RWPE2 (cell line): ENCODE measurements around the gene C1orf174.
A peak's percentile ranks its signal among the peaks of the same experiment; 100 is the strongest.

Experiments used
- ATAC-seq: fragments of 200-7000 bp; cut with Tn5 transposase; 3 replicates; pipeline ENCODE4 v1.9.1; 2021; ENCODE audit warnings: low read depth
- DNase-seq: peaks from one replicate; pipeline ENCODE4 v3.0.0-alpha.2; 2020; ENCODE audit warnings: low spot score
- H3K27ac ChIP-seq: fragments of 450-650 bp; 2 replicates; pipeline ENCODE4 v1.5.1; 2017; ENCODE audit warnings: mild to moderate bottlenecking; ENCODE audit not compliant: poor library complexity, severe bottlenecking
- H3K27me3 ChIP-seq: fragments of 250-450 bp; sonication (Bioruptor Pico); 2 replicates; pipeline ENCODE4 v1.5.1; 2021; ENCODE audit warnings: mild to moderate bottlenecking, moderate library complexity; ENCODE audit not compliant: insufficient read depth, poor library complexity, severe bottlenecking
- H3K36me3 ChIP-seq: fragments of 250-450 bp; sonication (Bioruptor Pico); 2 replicates; pipeline ENCODE4 v1.5.1; 2020; ENCODE audit warnings: low read depth, mild to moderate bottlenecking, moderate library complexity
- H3K4me1 ChIP-seq: fragments of 250-450 bp; sonication (Bioruptor Pico); 2 replicates; pipeline ENCODE4 v1.5.1; 2021; ENCODE audit warnings: mild to moderate bottlenecking, moderate library complexity; ENCODE audit not compliant: insufficient read depth, poor library complexity, severe bottlenecking
- H3K4me3 ChIP-seq: fragments of 250-450 bp; sonication (Bioruptor Pico); 2 replicates; pipeline ENCODE4 v1.5.1; 2021; ENCODE audit warnings: mild to moderate bottlenecking, moderate library complexity; ENCODE audit not compliant: severe bottlenecking
- H3K9me3 ChIP-seq: fragments of 250-450 bp; sonication (Bioruptor Pico); 2 replicates; pipeline ENCODE4 v1.5.1; 2021; ENCODE audit warnings: mild to moderate bottlenecking, moderate library complexity; ENCODE audit not compliant: severe bottlenecking
- TF ChIP-seq, protein P1 (sequence below): fragments of 450-650 bp; IDR thresholded peaks from one replicate; pipeline ENCODE4 v1.5.1; 2017; ENCODE audit warnings: mild to moderate bottlenecking, moderate library complexity; ENCODE audit not compliant: poor library complexity, severe bottlenecking

Gene C1orf174

DNA sequence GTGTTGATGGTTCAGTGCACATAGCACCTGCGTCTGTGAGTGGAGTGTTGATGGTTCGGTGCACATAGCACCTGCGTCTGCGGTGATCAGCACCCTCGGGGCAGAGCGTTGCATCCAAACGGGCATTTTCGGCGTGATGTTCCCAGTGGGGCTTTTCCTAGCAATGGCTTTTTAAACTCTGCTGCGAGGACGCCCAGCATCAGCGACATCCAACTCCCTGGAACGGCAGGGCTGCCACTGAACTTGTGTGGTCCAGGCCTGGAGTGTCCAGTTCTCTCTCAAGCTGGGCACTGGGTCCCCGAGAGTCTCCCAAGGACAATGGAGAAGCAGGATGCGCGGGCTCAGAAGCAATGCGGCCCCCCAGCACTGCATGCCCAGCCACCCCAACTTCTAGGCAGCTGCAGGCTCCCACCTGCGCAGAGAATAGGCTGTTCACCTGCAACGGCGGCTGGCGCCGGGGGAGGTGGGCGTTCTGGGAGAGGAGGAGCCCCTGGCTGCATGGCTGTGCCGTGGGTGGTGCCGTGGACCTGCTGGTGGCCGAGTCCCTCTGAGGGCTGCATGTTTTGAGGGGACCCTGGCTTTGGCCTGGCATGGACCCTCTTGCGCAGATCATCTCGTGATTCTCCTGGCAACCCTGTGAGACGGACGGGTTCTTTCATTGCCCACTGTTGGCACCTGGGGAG, 10.1 kb upstream of the C1orf174 start:
- no peak for ATAC-seq
- peak; percentile 47 for DNase-seq
- TF ChIP-seq, protein P1, sequence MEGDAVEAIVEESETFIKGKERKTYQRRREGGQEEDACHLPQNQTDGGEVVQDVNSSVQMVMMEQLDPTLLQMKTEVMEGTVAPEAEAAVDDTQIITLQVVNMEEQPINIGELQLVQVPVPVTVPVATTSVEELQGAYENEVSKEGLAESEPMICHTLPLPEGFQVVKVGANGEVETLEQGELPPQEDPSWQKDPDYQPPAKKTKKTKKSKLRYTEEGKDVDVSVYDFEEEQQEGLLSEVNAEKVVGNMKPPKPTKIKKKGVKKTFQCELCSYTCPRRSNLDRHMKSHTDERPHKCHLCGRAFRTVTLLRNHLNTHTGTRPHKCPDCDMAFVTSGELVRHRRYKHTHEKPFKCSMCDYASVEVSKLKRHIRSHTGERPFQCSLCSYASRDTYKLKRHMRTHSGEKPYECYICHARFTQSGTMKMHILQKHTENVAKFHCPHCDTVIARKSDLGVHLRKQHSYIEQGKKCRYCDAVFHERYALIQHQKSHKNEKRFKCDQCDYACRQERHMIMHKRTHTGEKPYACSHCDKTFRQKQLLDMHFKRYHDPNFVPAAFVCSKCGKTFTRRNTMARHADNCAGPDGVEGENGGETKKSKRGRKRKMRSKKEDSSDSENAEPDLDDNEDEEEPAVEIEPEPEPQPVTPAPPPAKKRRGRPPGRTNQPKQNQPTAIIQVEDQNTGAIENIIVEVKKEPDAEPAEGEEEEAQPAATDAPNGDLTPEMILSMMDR, result no peak

DNA sequence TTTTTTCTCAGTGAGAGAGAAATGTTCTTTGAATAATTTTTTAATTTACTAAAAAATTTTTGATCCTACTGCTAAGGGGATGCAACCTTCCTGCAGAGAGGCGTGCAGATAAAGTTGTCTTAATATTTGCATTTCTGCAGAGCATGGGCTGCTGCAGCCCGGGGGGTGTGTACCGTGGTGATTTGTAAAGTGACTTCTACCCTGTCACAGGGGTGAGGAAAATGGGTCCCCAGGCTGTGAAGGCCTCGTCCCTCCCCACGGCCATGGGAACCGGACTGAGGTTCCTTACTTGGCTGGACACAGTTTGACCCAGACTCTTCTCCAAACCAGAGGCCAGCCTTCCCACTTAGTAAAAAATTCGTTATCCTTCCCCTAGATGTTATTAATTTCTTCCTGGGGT, 9.5 kb upstream of the C1orf174 start:
- no peaks in the 10 kb centered on the region for H3K27me3 ChIP-seq
- no peak overlapping the region for H3K27ac ChIP-seq
- TF ChIP-seq, protein P1, result no peak
- H3K4me3 ChIP-seq, result no peak overlapping the region
- no peaks in the 10 kb centered on the region for H3K9me3 ChIP-seq
- H3K4me1 ChIP-seq, result no peaks in the 10 kb centered on the region
- no peaks in the 10 kb centered on the region for H3K36me3 ChIP-seq
- ATAC-seq (no peak), DNase-seq (peak; percentile 20)

More for the DNA sequence above, 10.1 kb upstream of the C1orf174 start:
- H3K27me3 ChIP-seq, result no peaks in the 10 kb centered on the region
- no peak overlapping the region for H3K27ac ChIP-seq
- no peaks in the 10 kb centered on the region for H3K4me1 ChIP-seq
- H3K4me3 ChIP-seq, result no peak overlapping the region
- no peaks in the 10 kb centered on the region for H3K36me3 ChIP-seq
- H3K9me3 ChIP-seq, result no peaks in the 10 kb centered on the region

DNA sequence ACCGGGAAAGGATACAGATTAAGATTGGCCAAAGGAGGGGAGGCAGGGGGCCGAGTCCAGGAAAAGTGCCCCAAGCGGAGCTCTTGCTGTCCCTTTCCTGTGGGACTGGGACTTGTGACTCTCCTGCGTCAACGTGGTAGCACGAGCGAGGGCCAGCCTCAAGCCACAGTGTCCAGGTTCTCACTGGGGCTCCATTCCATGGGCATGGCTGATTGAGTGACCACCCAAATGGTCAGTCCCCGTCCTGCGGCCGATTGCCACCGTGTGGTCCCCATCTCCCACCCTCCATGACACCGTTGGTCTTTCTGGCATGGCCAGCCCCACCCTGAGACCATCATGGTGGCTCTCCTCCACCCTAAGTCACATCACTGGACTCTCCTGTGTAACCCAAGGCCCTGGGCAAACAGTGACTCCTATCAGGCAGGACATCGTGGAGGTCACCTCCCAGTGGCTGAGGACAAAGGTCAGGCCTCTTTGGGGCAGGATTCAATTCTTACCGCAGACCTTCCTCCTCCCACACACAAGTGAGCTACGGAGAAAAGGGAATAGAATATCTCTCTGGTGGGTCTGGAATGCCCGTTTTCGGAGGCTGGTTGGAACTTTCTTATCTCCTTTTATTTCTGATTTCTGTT, 8.9 kb upstream of the C1orf174 start:
- Histone ChIP-seq H3K4me1 (no peaks in the 10 kb centered on the region), H3K4me3 (no peak overlapping the region), H3K27me3 (no peaks in the 10 kb centered on the region), H3K36me3 (no peaks in the 10 kb centered on the region), H3K27ac (no peak overlapping the region), H3K9me3 (no peaks in the 10 kb centered on the region)
- DNase-seq, result peak; percentile 28
- ATAC-seq, result no peak
- TF ChIP-seq, protein P1, result no peak

DNA sequence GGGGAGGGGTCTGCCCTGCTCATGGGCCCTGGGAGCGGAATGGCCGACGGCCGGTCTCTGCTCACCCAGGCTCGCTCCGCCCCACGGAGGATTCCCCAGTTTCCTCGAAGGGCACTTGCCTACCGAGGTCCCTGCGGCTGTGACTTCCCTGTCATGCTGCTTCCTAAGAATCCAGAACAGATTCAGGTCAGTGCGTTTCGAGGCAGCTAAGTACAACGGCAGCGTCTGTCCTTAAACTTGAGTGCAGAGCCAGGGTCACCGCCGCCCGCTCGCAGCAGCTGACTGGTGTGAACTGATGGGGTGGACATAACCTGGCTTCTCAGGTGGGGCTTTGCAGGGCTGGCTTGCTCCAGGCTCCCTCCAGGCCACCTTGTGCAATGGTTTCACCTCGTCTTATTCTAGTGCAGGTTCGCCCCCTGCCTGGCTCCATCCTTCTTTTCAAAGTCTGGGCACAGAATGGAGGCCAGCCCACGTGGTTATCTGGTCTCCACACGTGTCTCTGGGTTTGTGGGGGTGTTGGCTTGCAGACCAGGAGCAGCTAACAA, 7.6 kb upstream of the C1orf174 start:
- DNase-seq (peak; percentile 42), ATAC-seq (no peak)
- TF ChIP-seq, protein P1, result no peak
- H3K4me3 ChIP-seq, result no peak overlapping the region
- H3K4me1 ChIP-seq, result no peaks in the 10 kb centered on the region
- no peaks in the 10 kb centered on the region for H3K9me3 ChIP-seq
- H3K36me3 ChIP-seq, result no peaks in the 10 kb centered on the region
- no peaks in the 10 kb centered on the region for H3K27me3 ChIP-seq
- H3K27ac ChIP-seq, result no peak overlapping the region
